Activated T-cell treated with anti-CD3 and anti-CD28 coated beads, Interleukin-2, amount 50 U/mL, for 72 hours (primary cell): ENCODE data around the gene PPP1R13B. TPM values are rescaled to one million over a fixed set of nuclear protein-coding genes. Genes with fewer than 3 reads are reported as not detected.
"Not testable (repeated sequence)": the region's sequence is repeated elsewhere in the genome, so short reads cannot be mapped to it uniquely, and the experiment has no call there.

Experiments
- ATAC-seq, 2 donors: fragments of 150-1000 bp; cut with Tn5 transposase; replicated peaks in 1 of 2; 2 replicates each; pipeline ENCODE4 v1.10.0; 2021; ENCODE audit warnings: moderate library complexity in 2 of 2, mild to moderate bottlenecking in 1 of 2
- DNase-seq, 2 donors: peaks; one replicate each; pipeline ENCODE4 v3.0.0; 2021 to 2022; ENCODE audit warnings: mixed read lengths in 1 of 2
- H3K27ac Mint-ChIP-seq: one replicate; pipeline ENCODE4 v1.8.0; 2022; ENCODE audit warnings: mild to moderate bottlenecking, moderate library complexity, mixed read lengths
- H3K27me3 Mint-ChIP-seq: one replicate; pipeline ENCODE4 v1.8.0; 2022; ENCODE audit warnings: low read depth, mixed read lengths
- H3K36me3 Mint-ChIP-seq, 2 donors: one replicate each; pipeline ENCODE4 v1.8.0; 2022; ENCODE audit warnings: mixed read lengths in 2 of 2, mild to moderate bottlenecking in 1 of 2; ENCODE audit not compliant: insufficient read depth in 2 of 2
- H3K4me1 Mint-ChIP-seq: one replicate; pipeline ENCODE4 v1.8.0; 2022; ENCODE audit warnings: low read depth, mixed read lengths
- H3K4me3 Mint-ChIP-seq, 2 donors: one replicate each; pipeline ENCODE4 v1.8.0; 2022; ENCODE audit warnings: mild to moderate bottlenecking in 2 of 2, mixed read lengths in 2 of 2, moderate library complexity in 2 of 2
- H3K9me3 Mint-ChIP-seq, 2 donors: one replicate each; pipeline ENCODE4 v1.8.0; 2022; ENCODE audit warnings: mixed read lengths in 2 of 2
- total RNA-seq, 2 donors: library from RNA; stranded (reverse); gene quantifications; one replicate each; pipeline ENCODE4 v1.2.3, GENCODE V29; 2022

The PPP1R13B gene
- total RNA-seq, 2 donors from 2014 or later, result 13.8 to 15.4 TPM

DNA sequence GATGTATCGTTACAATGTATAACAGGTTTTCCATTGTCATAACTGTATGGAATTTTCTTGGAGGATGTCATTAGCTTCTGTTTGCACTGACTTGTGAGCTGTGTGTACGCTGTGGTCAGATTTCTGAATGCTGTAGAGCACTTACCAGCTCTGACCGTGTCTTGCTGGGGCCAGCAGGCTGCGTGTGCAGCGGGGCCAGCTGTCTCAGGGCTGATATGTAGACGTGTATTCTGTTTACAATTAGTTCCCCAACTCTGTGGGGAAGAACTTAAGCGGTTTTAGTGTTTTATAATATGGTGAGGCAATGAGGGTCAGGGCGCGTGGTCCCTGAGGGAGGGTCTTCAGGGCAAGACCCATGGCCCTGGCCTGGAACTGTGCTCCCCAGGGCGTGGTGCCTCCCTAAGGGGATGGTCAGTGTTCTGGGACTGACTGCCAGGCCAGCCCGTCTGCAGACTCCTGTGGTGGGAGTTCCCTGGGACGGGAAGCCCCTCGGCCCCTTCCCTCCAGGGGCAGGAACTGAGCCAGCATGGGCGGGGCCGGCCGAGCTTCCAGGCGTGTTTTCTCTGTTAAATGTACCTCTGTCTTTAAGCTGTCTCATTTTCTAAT, 150.8 kb downstream of the PPP1R13B start:
- no peak for DNase-seq
- Mint-ChIP-seq H3K36me3 (peaks cover 0 to 3% of the 10 kb centered on the region in 2 donors), H3K27me3 (no peaks in the 10 kb centered on the region), H3K27ac (no peak overlapping the region), H3K9me3 (no peaks in the 10 kb centered on the region), H3K4me3 (no peak overlapping the region), H3K4me1 (no peaks in the 10 kb centered on the region)
- ATAC-seq, result no peak

- peaks cover 0 to 3% of the 10 kb centered on the region in 2 donors for H3K36me3 Mint-ChIP-seq
- H3K4me1 Mint-ChIP-seq, result no peaks in the 10 kb centered on the region
- H3K27ac Mint-ChIP-seq, result no peak overlapping the region
- H3K27me3 Mint-ChIP-seq, result no peaks in the 10 kb centered on the region
- H3K9me3 Mint-ChIP-seq, result no peaks in the 10 kb centered on the region
- DNase-seq (no peak), ATAC-seq (no peak)
- no peak overlapping the region for H3K4me3 Mint-ChIP-seq
Measured at GRCh38 chr14:103696070-103696402, 151.3 kb downstream of the PPP1R13B start.

DNA sequence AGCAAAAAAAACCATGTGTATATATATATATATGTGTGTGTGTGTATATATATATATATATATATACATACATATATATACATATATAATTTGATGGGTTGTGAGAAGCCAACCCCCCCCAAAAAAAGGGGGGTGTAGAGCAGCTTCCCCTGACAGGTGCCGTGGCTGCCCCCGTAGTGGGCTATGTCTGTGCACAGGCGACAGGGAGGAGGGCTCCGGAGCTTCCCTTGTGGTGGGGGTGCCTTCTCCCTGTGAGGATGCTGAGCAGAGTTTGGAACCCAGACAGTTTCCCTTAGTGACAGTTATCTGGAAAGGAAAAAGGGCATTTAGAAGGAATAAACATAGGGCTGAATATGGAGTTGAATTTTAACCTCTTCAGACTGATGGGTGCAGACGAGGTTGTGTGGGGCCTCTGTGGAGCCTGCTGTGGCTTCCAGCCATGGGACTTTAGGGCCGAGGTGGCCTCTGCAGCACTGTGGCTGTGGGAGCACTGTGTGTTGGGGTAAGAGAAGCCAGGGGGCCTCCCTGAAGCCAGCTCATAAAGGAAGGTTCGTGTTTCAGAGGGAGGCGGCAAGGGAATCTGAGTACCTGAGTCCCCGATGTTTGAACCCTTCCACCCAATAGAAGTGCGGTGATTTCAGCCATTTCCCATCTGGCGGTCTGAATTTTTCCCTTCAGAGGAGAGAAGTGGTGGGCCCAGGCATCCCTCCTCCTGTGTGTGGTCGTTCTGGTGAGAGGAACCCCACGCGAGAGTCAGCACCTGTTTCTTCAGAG, 151.9 kb downstream of the PPP1R13B start:
- H3K36me3 Mint-ChIP-seq, result peaks cover 0 to 3% of the 10 kb centered on the region in 2 donors
- ATAC-seq (no peak), DNase-seq (no peak)
- no peaks in the 10 kb centered on the region for H3K9me3 Mint-ChIP-seq
- no peak overlapping the region for H3K4me3 Mint-ChIP-seq
- no peaks in the 10 kb centered on the region for H3K27me3 Mint-ChIP-seq
- H3K27ac Mint-ChIP-seq, result peak overlapping the region; percentile 17
- H3K4me1 Mint-ChIP-seq, result no peaks in the 10 kb centered on the region

GRCh38 chr14:103694572-103695026, 152.8 kb downstream of the PPP1R13B start:
- Mint-ChIP-seq H3K4me3 (no peak overlapping the region), H3K27me3 (no peaks in the 10 kb centered on the region), H3K9me3 (no peaks in the 10 kb centered on the region), H3K4me1 (no peaks in the 10 kb centered on the region), H3K27ac (no peak overlapping the region), H3K36me3 (peaks cover 0 to 2% of the 10 kb centered on the region in 2 donors)
- DNase-seq (no peak), ATAC-seq (no peak)

DNA sequence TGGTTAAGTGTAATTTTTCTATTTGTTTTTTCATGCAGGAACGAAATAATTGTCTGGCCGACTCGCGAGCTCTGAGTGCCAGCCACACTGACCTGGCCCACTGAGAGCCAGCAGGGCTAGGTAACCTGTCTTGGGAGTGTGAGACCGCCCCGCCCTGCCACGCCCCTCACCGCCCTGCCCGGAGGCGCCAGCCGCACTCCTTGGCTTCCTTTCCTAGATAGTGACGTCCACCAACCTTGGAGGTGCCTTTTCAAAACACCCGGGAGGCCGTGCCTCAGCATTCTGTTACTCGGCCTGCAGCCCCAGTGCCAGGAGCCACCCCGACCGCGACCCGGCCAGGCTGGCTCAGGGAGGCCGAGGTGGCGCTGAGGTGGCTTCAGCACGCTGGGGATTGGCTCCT, 153.9 kb downstream of the PPP1R13B start:
- Mint-ChIP-seq H3K27me3 (no peaks in the 10 kb centered on the region), H3K27ac (no peak overlapping the region), H3K4me3 (no peak overlapping the region), H3K9me3 (no peaks in the 10 kb centered on the region), H3K4me1 (no peaks in the 10 kb centered on the region), H3K36me3 (no peaks in the 10 kb centered on the region)
- DNase-seq, result no peak
- no peak for ATAC-seq

GRCh38 chr14:103692871-103693270, 154.5 kb downstream of the PPP1R13B start:
- Mint-ChIP-seq H3K4me1 (no peaks in the 10 kb centered on the region), H3K9me3 (no peaks in the 10 kb centered on the region), H3K27ac (no peak overlapping the region), H3K27me3 (no peaks in the 10 kb centered on the region), H3K4me3 (no peak overlapping the region), H3K36me3 (no peaks in the 10 kb centered on the region)
- ATAC-seq (no peak), DNase-seq (no peak)

GRCh38 chr14:103692159-103692558, 155.2 kb downstream of the PPP1R13B start:
- ATAC-seq (no peak), DNase-seq (no peak)
- H3K4me3 Mint-ChIP-seq, result no peak overlapping the region
- no peaks in the 10 kb centered on the region for H3K9me3 Mint-ChIP-seq
- no peaks in the 10 kb centered on the region for H3K4me1 Mint-ChIP-seq
- no peak overlapping the region for H3K27ac Mint-ChIP-seq
- H3K36me3 Mint-ChIP-seq, result peaks cover 0 to under 1% of the 10 kb centered on the region in 2 donors
- H3K27me3 Mint-ChIP-seq, result no peaks in the 10 kb centered on the region

- H3K4me3 Mint-ChIP-seq, H3K4me1 Mint-ChIP-seq, ATAC-seq, H3K27ac Mint-ChIP-seq, H3K27me3 Mint-ChIP-seq, H3K9me3 Mint-ChIP-seq, H3K36me3 Mint-ChIP-seq, DNase-seq: not testable (repeated sequence)
Measured at GRCh38 chr14:103691655-103692054, 155.7 kb downstream of the PPP1R13B start.

DNA sequence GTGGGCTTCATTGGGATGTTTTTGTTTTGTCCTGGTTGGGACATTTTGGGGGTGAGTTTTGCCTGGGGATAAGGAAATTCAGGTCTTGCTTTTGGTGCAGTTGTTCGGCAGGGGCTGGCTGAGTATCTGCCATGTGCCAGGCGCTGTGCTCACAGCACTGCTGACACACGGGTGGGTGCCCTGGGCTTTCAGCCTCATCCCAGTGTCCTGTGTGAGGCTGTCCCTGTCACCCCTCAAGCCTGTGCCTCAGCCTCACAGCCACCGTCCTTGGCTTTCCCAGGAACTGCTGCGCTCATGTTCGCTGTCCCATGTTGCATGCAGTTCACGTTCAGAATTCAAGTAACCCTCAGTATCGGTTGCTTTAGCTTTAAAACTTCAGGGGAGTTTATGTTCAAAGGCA, 157.0 kb downstream of the PPP1R13B start:
- Mint-ChIP-seq H3K27ac (peak overlapping the region; percentile 74), H3K4me1 (no peaks in the 10 kb centered on the region), H3K9me3 (no peaks in the 10 kb centered on the region), H3K27me3 (no peaks in the 10 kb centered on the region), H3K4me3 (no peak overlapping the region), H3K36me3 (peaks cover 0 to 4% of the 10 kb centered on the region in 2 donors)
- no peak for ATAC-seq
- DNase-seq, result no peak

DNA sequence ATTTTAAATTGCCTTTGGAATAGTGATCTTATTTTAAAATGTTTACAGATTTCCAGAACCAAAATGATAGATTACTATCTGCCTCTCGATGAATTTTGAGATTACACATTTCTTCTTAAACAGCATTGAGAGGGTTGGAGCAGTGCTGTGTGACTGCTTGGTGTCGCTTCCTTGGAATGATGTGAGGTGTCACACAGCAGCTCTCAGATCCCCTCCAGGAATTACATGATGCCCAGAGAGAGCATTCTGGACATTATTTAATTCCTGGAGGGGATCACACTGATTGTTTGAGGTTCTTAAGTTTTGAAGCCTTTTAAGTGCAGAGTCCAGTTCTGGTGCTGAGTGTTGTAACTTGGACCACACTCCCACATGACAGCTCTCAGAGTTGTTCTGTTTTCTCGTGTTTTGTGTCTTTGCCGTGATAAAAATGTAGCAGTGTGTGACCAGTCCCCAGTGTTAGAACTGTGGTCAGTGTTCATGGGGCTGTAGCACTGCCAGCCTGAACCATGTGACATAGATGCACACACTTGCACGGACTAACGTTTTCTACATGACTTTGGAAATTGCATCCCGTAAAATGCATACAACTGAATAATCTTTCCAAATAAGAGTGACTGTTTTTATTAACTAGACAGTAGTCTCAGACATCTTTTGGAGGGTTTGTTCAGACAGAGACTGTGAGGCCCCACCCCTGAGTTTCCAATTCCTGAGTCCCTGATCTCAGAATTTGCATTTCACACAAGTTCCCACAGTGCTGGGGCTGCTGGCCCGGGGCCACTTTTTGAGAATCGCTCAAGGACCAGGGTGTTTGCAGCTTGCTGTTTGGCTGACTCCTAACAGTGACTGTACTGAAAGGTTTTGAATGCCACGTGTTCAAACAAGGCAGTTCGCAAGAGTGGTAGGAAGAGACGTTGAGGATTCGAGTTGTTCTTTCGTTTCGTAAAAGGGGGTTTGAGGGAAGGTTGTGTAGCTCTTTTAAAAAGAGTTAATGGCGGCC, 158.2 kb downstream of the PPP1R13B start:
- Mint-ChIP-seq H3K9me3 (no peaks in the 10 kb centered on the region), H3K27ac (peak overlapping the region; percentile 21), H3K4me1 (no peaks in the 10 kb centered on the region), H3K27me3 (no peaks in the 10 kb centered on the region), H3K36me3 (peaks cover 0 to 4% of the 10 kb centered on the region in 2 donors), H3K4me3 (no peak overlapping the region)
- no peak for DNase-seq
- no peak for ATAC-seq

GRCh38 chr14:103688441-103688840, 158.9 kb downstream of the PPP1R13B start:
- no peak for DNase-seq
- H3K9me3 Mint-ChIP-seq, result no peaks in the 10 kb centered on the region
- H3K27me3 Mint-ChIP-seq, result no peaks in the 10 kb centered on the region
- ATAC-seq, result no peak
- no peaks in the 10 kb centered on the region for H3K4me1 Mint-ChIP-seq
- H3K36me3 Mint-ChIP-seq, result peaks cover 0 to 4% of the 10 kb centered on the region in 2 donors
- no peak overlapping the region for H3K27ac Mint-ChIP-seq
- H3K4me3 Mint-ChIP-seq, result no peak overlapping the region

DNA sequence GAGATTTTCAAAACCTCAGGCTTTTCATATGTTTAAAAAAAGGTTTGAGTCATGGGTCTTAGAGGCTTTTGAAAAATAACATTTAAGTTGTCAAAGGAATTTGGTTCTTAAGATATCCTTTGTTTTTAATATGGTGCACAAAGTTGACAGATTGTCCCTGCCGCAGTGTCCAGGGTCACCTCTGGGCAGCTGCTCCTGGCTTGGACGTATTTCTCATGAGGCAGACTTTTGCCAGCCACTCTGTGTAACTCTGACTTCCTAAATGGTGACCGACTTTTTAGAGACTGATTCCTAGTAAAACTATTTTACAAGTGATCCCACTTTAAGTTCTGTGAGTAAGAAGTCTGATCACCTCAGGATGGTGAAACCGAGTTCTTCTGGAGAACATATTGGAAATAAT, 159.7 kb downstream of the PPP1R13B start:
- Mint-ChIP-seq H3K36me3 (peaks cover 0 to 4% of the 10 kb centered on the region in 2 donors), H3K4me3 (no peak overlapping the region), H3K27me3 (no peaks in the 10 kb centered on the region), H3K4me1 (no peaks in the 10 kb centered on the region), H3K27ac (no peak overlapping the region), H3K9me3 (no peaks in the 10 kb centered on the region)
- no peak for ATAC-seq
- DNase-seq, result no peak
